ENCODE results near the gene DHRS7B.
"Not testable (repeated sequence)": the region's sequence is repeated elsewhere in the genome, so short reads cannot be mapped to it uniquely, and the experiment has no call there.

DHRS7B gene

GRCh38 chr17:21126645-21127508 is at the start of gene DHRS7B:
TSS of gene DHRS7B (plus strand) at chr17:21126964. CDS start at chr17:21126972, 8 bp downstream.
- peak; percentile 75 for DNase-seq (ENCODE audit: low spot score)

GRCh38 chr17:21077281-21077680 is 49.5 kb upstream of the DHRS7B start:
- DNase-seq (ENCODE audit: low spot score): no peak

- no peak for DNase-seq (ENCODE audit: low spot score)
Measured at GRCh38 chr17:21078016-21078780, 48.6 kb upstream of the DHRS7B start.

- no peak for DNase-seq (ENCODE audit: low spot score)
Measured at GRCh38 chr17:21079196-21079595, 47.6 kb upstream of the DHRS7B start.

GRCh38 chr17:21082001-21082436 is 44.7 kb upstream of the DHRS7B start:
- DNase-seq (ENCODE audit: low spot score): no peak

GRCh38 chr17:21085280-21085679 is 41.5 kb upstream of the DHRS7B start:
- DNase-seq (ENCODE audit: low spot score): not testable (repeated sequence)

- DNase-seq (ENCODE audit: low spot score): no peak
Measured at GRCh38 chr17:21085707-21086106, 41.1 kb upstream of the DHRS7B start.

- DNase-seq (ENCODE audit: low spot score): no peak
Measured at GRCh38 chr17:21089145-21089544, 37.6 kb upstream of the DHRS7B start.

- DNase-seq (ENCODE audit: low spot score): no peak
Measured at GRCh38 chr17:21089933-21090901, 36.5 kb upstream of the DHRS7B start.

- DNase-seq (ENCODE audit: low spot score): no peak
Measured at GRCh38 chr17:21090902-21091618, 35.7 kb upstream of the DHRS7B start.

GRCh38 chr17:21094298-21094704 is 32.5 kb upstream of the DHRS7B start:
- no peak for DNase-seq (ENCODE audit: low spot score)

- DNase-seq (ENCODE audit: low spot score): no peak
Measured at GRCh38 chr17:21095735-21096134, 31.0 kb upstream of the DHRS7B start.

GRCh38 chr17:21096874-21097273 is 29.9 kb upstream of the DHRS7B start:
- no peak for DNase-seq (ENCODE audit: low spot score)

- peak; percentile 16 for DNase-seq (ENCODE audit: low spot score)
Measured at GRCh38 chr17:21098934-21099689, 27.7 kb upstream of the DHRS7B start.

- DNase-seq (ENCODE audit: low spot score): no peak
Measured at GRCh38 chr17:21100636-21101035, 26.1 kb upstream of the DHRS7B start.

- no peak for DNase-seq (ENCODE audit: low spot score)
Measured at GRCh38 chr17:21104608-21105007, 22.2 kb upstream of the DHRS7B start.

GRCh38 chr17:21105064-21105894 is 21.5 kb upstream of the DHRS7B start:
- DNase-seq (ENCODE audit: low spot score): no peak

- no peak for DNase-seq (ENCODE audit: low spot score)
Measured at GRCh38 chr17:21106316-21106715, 20.4 kb upstream of the DHRS7B start.

- not testable (repeated sequence) for DNase-seq (ENCODE audit: low spot score)
Measured at GRCh38 chr17:21107067-21107650, 19.6 kb upstream of the DHRS7B start.

All from HuH-7.5 (cell line).